Panc1 (cell line): ENCODE measurements around the gene AP1G2.

Experiments used
- POLR2AphosphoS5 ChIP-seq: IDR thresholded peaks from 2 replicates; pipeline ENCODE4 v1.6.1; 2012; ENCODE audit warnings: mild to moderate bottlenecking, low read depth, low read length, moderate library complexity
- SIN3A ChIP-seq: IDR thresholded peaks from 2 replicates; pipeline ENCODE4 v1.6.1; 2012; ENCODE audit warnings: low read depth, mild to moderate bottlenecking, low read length, moderate library complexity, borderline replicate concordance; ENCODE audit not compliant: insufficient read depth
- TF ChIP-seq, protein P1 (sequence below): fragments of 450-650 bp; IDR thresholded peaks from 2 replicates; pipeline ENCODE4 v1.5.1; 2017; ENCODE audit warnings: mild to moderate bottlenecking

- TF ChIP-seq, protein P1, sequence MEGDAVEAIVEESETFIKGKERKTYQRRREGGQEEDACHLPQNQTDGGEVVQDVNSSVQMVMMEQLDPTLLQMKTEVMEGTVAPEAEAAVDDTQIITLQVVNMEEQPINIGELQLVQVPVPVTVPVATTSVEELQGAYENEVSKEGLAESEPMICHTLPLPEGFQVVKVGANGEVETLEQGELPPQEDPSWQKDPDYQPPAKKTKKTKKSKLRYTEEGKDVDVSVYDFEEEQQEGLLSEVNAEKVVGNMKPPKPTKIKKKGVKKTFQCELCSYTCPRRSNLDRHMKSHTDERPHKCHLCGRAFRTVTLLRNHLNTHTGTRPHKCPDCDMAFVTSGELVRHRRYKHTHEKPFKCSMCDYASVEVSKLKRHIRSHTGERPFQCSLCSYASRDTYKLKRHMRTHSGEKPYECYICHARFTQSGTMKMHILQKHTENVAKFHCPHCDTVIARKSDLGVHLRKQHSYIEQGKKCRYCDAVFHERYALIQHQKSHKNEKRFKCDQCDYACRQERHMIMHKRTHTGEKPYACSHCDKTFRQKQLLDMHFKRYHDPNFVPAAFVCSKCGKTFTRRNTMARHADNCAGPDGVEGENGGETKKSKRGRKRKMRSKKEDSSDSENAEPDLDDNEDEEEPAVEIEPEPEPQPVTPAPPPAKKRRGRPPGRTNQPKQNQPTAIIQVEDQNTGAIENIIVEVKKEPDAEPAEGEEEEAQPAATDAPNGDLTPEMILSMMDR = no peak
- TF ChIP-seq POLR2AphosphoS5 = no peak
- TF ChIP-seq SIN3A = no peak
These were observed 5.4 kb downstream of the AP1G2 start for GRCh38 chr14:23561873-23562821.
